GM12875 (cell line): ENCODE measurements around the gene BMP6.

Experiments used
- H3K4me3 ChIP-seq: one replicate; pipeline ENCODE4 v1.5.1; 2011; ENCODE audit warnings: low read depth, low read length, control low read depth
- CTCF ChIP-seq: IDR thresholded peaks from 2 replicates; pipeline ENCODE4 v1.5.1; 2011; ENCODE audit warnings: low read depth, mild to moderate bottlenecking, control low read depth, inconsistent platforms, low read length, moderate library complexity, borderline replicate concordance; ENCODE audit not compliant: insufficient read depth

BMP6 gene

GRCh38 chr6:7921046-7921445 lies 195.1 kb downstream of the BMP6 start:
- H3K4me3 ChIP-seq: no peak overlapping the region
- TF ChIP-seq CTCF: no peak

- H3K4me3 ChIP-seq: no peak overlapping the region
- no peak for TF ChIP-seq CTCF
Observed at GRCh38 chr6:7921632-7922092, 195.8 kb downstream of the BMP6 start.

GRCh38 chr6:7922596-7922995 lies 196.7 kb downstream of the BMP6 start:
- no peak overlapping the region for H3K4me3 ChIP-seq
- no peak for TF ChIP-seq CTCF

GRCh38 chr6:7924867-7925266 lies 199.0 kb downstream of the BMP6 start:
- no peak overlapping the region for H3K4me3 ChIP-seq
- no peak for TF ChIP-seq CTCF
